NCI-H1048 (cell line): ENCODE data around the gene C2CD3.

Experiments
- DNase-seq: peaks from one replicate; lab custom pipeline; 2025; lab: John Stamatoyannopoulos, UW

C2CD3 gene

DNA sequence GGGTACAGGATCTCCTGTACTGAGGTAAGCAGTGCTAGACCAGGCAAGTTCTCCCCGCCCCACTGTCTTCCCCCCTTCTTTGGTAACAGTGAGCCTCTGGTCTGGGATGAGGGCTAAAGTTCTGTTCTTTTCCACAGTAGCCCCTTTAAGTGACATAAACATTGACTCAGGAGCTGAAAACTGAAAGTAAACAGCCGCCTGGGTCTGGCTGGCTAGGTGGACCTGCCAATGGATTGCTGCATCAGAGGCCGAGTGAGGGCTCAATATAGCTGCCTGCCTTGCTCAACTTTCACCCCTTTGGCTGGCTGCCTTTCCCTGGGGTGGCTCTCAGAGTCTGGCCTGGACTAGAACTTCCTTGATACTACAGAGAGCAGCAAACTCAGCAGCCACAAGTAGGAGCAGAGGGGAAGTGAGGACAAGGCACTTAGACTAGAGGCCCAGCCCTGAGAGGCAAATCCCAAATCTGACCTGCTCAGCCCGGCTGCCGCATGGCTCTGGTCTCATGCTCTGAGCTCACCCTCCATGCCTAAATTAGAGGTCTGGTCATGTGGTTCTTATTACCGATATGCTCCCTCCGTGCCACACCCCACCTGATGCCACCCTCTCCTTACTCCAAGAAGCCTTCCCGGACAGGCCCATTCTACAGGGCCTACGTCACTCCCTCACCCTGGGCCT, 152.3 kb downstream of the C2CD3 start:
- DNase-seq = no peak

DNA sequence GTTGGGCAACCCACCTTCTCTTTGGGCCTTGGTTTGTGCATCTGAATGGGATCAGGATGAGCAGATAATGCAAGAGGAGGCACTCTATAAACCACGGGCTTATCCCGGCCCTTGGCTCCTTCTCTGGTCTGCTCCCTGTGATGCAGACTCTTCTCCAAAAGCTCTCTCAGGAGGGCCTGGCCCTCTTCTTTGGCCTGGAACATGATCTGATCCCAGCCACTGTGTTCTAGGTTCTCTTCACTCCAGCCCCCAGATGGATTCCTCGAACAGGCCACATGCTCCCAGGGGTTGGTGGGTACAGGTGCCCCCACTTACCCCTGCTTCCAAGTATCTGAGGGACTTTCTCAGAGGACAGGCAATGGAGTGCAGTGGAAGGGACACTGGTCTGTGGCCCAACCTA, 153.2 kb downstream of the C2CD3 start:
- no peak for DNase-seq

DNA sequence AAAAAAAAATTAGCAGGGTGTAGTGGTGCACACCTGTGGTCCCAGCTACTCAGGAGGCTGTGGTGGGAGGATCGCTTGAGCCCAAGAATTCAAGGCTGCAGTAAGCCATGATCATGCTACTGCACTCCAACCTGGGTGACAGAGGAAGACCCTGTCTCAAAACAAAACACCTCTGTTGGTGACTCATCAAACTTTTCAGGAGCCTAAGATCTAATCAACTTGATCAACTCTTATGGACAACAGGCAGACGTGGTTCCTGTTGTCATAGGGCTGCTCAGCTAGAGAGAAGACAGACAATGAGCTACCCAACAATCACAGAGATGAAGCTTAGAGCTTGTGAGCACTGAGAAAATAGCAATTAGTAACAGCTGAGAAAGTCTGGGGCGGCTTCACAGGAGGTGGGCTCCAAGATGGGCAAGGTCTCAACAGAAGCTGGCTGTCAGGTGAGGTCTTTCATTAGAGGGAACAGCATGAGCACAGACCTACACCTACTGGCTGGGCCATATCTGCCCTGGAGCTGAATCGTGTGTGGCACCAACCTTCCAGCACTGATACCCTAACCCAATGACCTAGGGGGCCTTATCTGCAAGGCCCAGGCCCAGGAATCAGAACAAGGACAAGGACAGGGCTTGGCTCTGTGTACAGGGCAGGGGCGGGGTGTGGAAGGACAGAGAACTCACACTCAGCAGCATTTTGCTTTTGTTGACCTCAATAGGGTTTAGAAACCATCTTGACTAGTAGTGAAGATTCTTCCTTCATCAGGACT, 154.7 kb downstream of the C2CD3 start:
- no peak for DNase-seq

DNA sequence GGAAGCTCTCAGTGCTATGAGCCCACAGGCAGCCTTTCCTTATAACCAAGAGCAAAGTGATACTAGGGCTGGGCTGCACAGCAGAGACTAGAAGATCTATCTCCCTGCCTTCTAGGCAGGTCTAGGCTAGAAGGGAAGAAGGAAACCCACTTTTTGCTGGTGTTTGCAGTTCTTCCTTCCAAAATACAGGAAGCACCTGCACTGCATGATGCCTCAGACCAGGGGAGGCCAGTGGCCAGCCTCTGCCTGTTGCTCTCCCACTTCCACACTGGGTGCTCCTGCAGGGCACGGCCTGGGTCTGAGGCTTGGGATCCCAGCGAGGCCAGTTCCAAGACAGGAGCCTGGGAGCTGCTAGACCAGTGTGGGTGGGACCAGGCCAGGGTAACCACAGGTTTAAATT, 155.9 kb downstream of the C2CD3 start:
- DNase-seq = no peak

DNA sequence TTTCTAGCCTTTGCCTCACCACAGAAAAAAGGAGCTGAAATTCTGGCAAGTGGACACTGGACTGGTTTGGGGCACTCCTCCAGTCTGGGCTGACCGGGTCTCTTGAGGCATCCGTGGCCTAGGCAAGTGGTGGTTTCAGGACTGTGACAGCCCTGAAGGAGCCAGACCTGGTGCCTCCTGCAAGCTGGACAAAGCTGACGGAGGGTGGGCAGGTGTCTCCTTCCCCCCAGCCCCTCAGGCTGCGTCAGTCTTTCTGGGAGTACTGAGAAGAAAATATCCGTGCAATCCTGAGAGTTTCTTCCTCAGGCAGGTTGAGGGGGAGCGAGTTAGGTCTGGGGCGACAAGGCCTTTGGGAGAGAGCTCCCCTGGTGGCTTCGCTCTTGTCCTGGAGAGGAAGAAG, 157.7 kb downstream of the C2CD3 start:
- no peak for DNase-seq

DNA sequence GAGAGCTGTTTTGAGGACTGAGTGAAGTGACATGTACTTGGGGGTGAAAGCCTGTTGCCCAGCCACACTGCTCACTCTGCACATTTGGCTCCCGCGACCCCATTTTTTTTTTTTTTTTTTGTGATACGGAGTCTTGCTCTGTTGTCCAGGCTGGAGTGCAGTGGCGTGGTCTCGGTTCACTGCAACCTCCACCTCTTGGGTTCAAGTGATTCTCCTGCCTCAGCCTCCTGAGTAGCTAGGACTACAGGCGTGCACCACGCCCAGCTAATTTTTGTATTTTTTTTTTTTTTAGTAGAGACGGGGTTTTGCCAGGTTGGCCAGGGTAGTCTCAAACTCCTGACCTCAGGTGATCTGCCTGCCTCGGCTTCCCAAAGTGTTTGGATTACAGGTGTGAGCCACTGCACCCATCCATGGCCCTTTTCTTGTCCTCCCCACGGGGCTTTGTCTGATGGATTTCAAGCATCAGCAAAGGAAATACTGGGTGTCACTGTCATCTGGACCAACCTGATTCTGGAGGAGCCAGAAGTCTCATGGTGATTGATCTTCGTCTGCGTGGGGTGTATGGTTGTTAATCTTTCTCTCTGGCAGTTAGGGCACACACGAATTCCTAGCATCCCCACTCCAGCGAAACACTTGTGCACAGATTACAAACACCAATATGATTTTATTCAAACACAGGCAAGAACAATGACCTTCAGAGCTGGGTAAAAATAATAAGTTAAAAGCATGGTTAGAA, 158.6 kb downstream of the C2CD3 start:
- DNase-seq = no peak

DNA sequence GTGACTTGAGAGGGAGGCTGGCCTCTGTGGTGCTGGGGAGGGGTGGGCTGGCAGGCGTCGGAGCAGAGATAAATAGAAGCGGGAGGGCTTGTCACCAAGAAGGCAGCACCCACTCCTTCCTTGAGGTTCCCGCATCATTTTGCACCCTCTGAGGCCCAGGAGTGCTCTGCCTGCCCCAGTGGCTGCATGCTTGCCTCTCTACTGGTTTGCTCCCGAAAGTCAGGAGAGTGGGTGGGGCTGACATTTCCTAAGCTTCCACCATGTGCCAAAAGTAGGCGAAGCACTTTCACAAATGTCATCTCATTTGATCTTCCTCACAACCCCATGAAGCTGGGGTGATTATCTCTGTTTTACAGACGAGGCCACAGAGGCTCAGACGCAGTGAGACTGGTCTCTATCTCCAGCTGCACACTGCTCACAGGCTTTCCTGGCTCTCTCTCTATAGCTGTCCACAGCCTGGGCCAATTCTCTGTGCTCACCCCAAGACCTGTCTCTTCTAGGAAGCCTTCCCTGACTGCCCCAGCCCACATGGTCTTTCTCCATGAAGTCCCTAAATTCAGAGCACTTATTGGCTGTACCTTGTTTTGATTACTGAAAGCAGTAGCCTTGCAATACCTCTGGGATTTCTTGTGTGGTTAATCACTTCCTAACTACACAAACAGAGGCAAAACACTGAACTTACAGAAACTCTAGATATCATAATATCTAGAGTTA, 159.3 kb downstream of the C2CD3 start:
- DNase-seq = no peak

DNA sequence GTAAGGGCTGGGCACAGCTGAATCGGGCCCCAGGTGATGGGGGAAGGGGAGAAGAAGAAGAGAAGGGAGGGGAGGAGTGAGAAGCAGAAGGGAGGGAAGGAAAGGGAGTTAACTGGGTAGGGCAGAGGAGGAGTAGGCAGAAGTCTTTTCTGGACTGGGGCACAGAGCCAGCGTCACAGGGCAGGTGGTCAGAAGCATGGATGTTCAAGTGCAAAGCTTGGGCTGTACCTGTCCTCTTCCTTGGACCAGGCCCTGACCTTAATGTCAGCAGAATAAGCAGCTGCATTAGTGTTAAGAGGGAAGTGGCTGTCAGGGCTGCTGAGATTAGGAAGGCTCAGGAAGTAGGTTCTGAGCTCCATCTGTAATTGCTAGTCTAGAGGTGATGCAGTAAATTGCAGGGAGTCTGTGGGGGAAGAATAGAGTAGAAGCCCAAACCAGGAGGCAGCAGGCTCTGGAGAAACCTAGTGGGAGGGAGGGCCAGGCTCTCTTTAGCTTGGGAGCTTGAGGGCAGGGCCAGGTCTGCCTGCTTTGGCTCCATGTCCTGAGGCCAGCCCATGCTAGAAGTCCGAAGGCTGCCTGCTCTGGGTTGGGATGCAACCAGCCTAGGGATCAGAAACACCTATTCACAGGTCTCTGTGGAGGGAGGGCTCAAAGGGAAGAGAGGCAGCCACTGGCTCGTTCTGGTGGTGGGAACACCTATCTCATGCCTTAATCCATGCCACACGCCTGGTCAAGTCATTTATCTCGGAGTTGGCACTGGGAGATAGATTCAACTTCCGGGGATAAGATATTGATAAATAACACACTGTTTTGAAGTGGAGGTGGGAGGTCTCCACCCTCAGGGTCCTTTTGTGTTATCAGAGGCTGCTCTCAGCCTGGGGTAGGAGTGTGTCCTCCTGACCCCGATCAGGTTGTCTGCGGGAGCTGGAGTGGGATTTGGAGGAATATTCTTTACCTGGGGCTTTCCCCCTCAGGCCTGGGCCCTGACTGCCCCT, 160.2 kb downstream of the C2CD3 start:
- DNase-seq = no peak

DNA sequence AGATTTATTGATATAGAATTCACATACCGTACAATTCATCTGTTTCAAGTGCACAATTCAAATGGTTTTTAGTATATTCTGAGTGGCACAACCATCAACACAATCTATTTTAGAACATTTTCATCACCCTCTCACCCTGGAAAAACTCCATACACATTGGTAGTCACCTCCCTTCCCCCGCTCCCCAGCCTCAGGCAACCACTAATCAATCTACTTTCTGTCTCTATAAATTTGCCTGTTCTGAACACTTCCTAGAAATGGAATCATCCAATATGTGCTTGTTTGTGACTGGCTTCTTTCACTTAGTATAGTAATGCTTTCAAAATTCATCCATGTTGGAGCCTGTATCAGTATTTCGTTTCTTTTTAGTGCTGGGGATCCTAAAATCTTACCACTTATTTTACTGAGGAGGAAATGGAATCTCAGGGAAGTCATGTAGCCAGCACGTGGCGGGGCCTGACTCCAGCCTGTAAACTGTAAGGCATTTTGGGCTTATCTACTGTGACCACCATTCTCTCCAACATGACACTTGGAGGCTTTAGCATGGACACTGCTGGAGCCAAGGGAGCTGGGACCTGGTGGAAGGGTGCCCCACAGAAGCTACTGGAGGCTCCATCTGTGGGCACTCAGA, 161.0 kb downstream of the C2CD3 start:
- no peak for DNase-seq

DNA sequence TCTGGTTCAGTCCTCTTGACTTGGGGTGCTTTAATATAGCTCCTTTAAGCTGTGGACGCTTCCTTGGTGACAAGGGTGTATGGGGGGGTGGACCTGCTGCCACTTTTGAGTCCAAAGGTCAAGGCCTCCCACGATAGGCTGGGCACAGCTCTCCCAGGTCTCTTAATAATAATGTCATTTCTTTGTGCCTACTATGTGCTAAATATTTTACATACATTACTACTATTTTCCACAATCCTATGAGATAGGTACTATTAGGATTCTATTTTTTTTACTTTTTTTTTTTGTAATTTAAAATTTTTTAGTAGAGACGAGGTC, 161.6 kb downstream of the C2CD3 start:
- no peak for DNase-seq

DNA sequence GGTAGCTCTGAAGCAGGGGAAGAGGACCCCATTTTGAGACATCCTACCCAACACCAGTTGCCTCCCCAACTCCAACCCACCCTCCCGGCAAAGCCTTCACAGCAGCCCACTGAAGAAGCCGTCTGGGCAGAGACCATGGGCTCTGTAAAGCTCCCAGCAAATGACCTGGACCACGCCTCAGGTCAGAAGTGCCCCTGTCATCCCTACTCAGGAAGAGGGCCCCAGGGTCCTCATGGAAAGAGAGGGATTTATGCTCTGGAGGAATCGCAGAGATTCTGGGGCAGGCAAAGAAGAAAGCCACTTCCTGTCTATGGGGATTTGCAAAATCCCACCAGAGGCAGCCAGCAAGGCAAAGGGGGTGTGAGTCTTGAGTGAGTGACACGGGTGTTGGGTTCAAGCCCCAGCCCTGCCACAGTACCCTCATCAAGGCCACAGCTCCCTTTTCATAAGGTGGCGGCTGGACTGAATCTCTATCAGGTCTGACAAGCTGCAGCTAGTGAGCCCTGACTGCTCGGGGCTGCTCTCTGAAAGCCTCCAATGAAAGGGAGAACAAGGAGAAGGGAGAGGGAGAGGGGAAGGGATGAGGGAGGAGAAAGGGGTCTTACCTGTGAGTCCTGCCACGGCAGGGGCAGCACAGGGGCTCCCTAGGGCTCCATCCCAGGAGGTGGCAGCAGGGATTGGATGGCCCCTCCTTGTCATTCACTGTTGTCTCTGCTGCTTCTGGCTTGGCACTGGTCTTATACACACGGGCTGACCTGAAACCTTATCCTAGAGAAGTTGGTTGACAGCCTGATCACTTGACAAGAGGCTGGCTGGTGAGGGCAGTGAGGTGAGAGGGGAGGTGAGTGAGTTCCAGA, 162.2 kb downstream of the C2CD3 start, which contains the start of gene UCP3:
UCP3 (minus strand) TSS at position 713 of the 857 bp plus-strand sequence. CDS start 2,043 bp downstream, outside the sequence.
- DNase-seq = no peak

DNA sequence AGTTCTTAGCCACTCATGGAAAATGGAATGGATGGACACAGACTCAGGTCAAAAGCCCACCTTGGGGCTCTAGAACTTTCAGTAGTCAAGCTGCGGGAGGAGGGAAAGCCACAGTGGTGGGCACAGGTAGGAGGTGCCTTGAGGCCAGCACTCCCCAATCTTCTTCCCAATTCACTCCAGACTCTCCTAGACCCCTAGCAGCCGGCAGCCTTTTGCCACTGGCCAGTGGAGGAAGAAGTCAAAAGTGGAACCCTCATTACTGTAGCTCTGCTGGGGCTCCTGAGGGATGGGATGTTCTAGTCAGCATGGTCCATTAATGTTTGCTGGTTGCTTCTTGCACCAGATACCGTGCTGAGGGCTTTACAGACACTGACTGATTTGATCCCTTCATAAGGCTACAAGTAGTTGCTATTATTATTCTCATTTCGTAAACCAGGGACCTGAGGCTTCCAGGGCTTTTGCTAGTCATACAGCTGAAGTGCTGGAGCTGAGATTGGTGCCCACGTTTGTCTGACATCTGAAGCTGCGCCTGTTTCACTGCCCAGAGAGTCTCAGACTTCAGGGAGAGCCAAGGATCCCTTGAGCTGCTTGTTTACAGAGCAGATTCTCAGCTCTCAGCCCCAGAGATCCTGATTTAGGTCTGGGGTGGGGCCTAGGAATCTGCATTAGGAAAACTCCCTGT, 163.0 kb downstream of the C2CD3 start:
- DNase-seq = no peak

DNA sequence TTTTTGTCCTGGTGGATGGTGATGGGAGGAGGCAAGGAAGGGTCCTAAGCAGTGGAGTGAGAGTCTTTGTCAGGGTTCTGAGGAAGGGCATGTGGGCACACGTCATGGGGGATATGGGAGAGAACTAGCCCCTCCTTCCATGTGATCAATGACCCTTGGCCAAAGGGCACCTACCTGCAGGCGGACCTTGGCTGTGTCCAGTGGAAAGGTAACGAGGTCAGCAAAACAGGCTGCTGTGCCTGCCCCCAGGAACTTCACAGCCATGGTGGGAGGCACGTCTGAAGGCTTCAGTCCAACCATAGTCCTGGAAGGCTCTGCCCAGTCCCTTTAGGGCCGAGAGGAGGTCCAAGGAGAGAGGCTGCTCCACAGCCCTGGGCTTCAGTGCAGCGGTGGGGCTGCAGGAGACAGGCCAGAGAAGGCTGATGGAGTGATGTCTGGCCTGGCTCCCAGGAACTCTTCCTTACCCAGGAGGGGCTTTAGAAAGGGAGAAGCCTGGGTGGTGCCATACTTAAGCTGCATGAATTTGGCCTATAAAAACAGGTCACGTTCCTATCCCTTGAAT, 164.0 kb downstream of the C2CD3 start:
- DNase-seq = no peak

DNA sequence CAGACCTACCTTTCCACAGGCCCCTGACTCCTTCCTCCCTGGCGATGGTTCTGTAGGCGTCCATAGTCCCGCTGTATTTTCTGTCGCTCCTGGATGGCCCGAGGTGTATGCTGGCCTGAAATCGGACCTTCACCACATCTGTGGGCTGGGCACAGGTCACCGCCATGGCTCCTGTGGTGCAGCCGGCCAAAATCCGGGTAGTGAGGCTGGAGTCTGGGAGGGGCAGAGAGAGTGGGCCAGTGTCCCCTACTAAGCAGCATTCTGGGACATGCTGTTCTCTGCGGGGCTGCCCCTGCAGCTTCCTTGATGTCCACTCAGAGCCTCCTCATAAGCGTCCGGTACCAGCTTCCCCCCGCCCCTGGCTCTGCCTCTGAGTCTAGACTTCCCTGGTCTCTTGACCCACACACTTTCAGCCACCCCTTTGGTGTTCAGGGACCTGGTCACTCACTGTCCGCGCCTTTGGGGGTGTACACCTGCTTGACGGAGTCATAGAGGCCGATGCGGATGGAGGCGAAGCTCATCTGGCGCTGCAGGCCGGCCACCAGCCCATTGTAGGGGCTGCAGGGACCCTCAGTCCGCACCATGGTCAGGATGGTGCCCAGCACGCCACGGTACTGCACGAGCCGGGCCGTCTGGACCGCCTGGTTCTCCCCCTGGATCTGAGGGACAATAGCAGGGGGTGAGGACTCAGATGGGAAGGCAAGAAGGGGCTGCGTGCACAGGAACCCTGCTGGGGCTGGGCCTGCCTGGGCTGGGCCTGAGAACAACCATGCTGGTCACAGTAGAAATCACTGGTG, 164.9 kb downstream of the C2CD3 start:
- DNase-seq = no peak

DNA sequence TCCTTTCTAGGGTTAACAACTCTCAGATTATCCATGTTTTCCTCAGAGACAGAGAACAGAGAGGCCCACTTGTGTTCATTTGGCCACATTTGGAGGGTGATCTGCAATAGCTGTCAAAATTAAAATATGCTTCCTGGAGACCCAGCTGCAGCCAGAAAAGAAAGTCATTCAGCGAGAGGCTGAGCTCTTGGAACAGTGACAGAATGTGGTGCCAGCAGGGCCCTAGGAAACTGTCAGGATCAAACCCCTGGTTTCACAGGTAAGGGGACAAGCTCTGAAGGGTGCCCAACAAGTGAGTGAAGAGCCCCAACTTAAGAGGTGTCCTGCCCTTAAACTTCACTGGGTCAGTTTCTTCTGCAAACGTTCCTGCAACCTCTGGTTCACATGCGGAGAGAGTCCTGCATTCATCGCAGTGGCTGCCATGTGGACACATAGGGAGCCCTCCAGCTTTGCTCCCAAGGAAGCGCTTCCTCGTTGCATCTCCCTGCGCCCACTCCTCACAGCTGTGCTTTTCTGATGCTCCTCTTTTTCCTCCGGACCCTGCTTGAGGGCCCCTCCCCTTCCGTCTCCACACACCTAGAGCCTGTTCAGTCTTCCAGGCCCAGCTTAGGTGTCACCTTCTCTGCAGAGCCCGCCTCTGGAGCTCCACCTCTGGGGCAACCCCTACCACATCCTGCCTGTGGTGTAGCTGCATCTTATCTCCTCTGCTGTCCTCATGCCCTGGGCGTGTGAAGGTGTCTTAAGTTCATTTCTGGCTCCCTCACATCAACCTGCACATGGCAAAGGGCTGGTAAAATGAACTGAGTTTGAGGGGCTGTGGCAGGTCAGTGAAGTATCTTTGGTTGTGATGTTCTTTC, 165.8 kb downstream of the C2CD3 start:
- DNase-seq = no peak

DNA sequence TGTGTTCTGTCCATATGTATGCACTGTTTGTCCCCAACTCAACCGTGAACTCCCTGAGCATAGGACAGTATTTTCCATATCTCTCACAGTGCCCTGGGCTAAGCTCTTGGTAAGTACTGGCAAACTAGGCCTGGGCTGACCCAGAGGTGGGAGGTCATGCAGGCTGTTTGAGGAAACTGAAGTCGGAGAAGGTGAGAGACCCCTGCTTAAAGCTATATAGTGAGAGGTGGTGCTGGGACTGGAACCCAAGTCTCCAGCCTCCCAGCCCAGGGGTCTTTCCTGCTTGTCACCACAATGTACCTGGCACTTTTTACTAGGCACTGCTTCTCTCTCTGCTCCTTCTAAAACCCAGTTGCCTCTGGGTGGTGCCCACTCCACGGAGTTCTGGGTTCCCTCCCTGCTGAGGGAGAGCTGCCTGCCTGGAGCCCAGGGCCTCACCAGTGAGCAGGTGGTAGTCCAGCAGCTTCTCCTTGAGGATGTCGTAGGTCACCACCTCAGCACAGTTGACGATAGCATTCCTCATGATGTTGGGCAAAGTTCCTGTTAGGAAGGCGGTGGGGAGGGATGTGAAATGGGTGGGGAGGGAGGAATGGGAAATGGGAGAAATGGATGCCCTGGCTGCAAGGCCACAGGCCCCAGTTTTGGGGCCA, 166.6 kb downstream of the C2CD3 start:
- DNase-seq = no peak

DNA sequence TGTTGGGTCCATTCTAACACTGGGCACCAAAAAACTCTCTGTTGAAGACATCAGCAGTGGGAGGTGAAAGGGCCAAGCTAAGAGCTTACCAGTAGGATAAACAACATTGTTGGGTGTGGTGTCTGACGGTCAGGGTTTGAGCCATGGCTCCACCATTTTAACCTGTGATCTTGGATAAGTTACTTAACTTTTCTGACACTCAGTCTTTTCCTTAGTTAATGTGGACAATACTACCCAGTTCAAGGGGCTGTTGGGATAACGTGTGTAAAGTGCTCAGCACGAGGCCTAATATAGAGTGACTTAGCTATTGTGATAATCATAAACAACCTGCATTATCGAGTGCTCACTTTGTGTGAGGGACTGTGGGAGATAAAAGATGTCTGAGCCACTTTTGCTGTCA, 168.0 kb downstream of the C2CD3 start:
- DNase-seq = no peak
